Mesendoderm (in vitro differentiated cells): ENCODE measurements around the gene TOM1.

Experiments
- DNase-seq: peaks from one replicate; pipeline ENCODE4 v3.0.0; 2013
- H2AK5ac ChIP-seq: 2 replicates; pipeline ENCODE4 v1.6.1; 2013; ENCODE audit warnings: low read length, inconsistent platforms
- H2BK120ac ChIP-seq: 2 replicates; pipeline ENCODE4 v1.6.1; 2013; ENCODE audit warnings: low read depth, mild to moderate bottlenecking, low read length, moderate library complexity, mixed read lengths
- H2BK15ac ChIP-seq: replicated peaks from 2 replicates; pipeline ENCODE4 v1.6.1; 2013; ENCODE audit warnings: low read depth, mild to moderate bottlenecking, moderate library complexity
- H2BK5ac ChIP-seq: 2 replicates; pipeline ENCODE4 v1.6.1; 2013; ENCODE audit warnings: low read length, inconsistent platforms
- H3K18ac ChIP-seq: 2 replicates; pipeline ENCODE4 v1.6.1; 2013; ENCODE audit warnings: mild to moderate bottlenecking, low read length, mixed read lengths
- H3K23ac ChIP-seq: one replicate; pipeline ENCODE4 v1.6.1; 2013; ENCODE audit warnings: low read length
- H3K27ac ChIP-seq: 2 replicates; pipeline ENCODE4 v1.5.1; 2013; ENCODE audit warnings: low read depth, mild to moderate bottlenecking, inconsistent platforms, low read length, moderate library complexity
- H3K27me3 ChIP-seq: 2 replicates; pipeline ENCODE4 v1.6.1; 2013; ENCODE audit warnings: low read length, control low read depth, mild to moderate bottlenecking, inconsistent platforms; ENCODE audit not compliant: insufficient read depth, poor library complexity
- H3K36me3 ChIP-seq: 2 replicates; pipeline ENCODE4 v1.6.1; 2013; ENCODE audit warnings: low read length, inconsistent platforms; ENCODE audit not compliant: control insufficient read depth, insufficient read depth
- H3K4ac ChIP-seq: one replicate; pipeline ENCODE4 v1.6.1; 2013; ENCODE audit warnings: low read depth, mild to moderate bottlenecking, low read length, moderate library complexity
- H3K4me1 ChIP-seq: 2 replicates; pipeline ENCODE4 v1.6.1; 2013; ENCODE audit warnings: low read depth, low read length, inconsistent platforms; ENCODE audit not compliant: control insufficient read depth
- H3K4me2 ChIP-seq: 2 replicates; pipeline ENCODE4 v1.6.1; 2013; ENCODE audit warnings: low read length
- H3K4me3 ChIP-seq: 2 replicates; pipeline ENCODE4 v1.5.1; 2013; ENCODE audit warnings: mild to moderate bottlenecking, low read length
- H3K56ac ChIP-seq: one replicate; pipeline ENCODE4 v1.6.1; 2013; ENCODE audit warnings: low read length
- H3K79me1 ChIP-seq: 2 replicates; pipeline ENCODE4 v1.6.1; 2013; ENCODE audit warnings: low read length, inconsistent platforms
- H3K79me2 ChIP-seq: 2 replicates; pipeline ENCODE4 v1.6.1; 2013; ENCODE audit warnings: mild to moderate bottlenecking, low read length; ENCODE audit not compliant: control insufficient read depth, insufficient read depth
- H3K9ac ChIP-seq: 2 replicates; pipeline ENCODE4 v1.6.1; 2013; ENCODE audit warnings: low read length, inconsistent platforms
- H4K5ac ChIP-seq: one replicate; pipeline ENCODE4 v1.6.1; 2013; ENCODE audit warnings: low read length
- H4K8ac ChIP-seq: one replicate; pipeline ENCODE4 v1.6.1; 2013; ENCODE audit warnings: low read depth, mild to moderate bottlenecking, control low read depth, low read length, moderate library complexity
- WGBS: extraction: QIAGEN DNeasy Blood & Tissue Kit; methylation state at CpG from one replicate; pipeline ENCODE4 v1.1.7; 2013; ENCODE audit warnings: low lambda C conversion rate, missing lambda C conversion rate; ENCODE audit not compliant: insufficient coverage; ENCODE audit errors: extremely low coverage; 5-methylcytosine and 5-hydroxymethylcytosine counted together

The TOM1 gene

GRCh38 chr22:35323305-35323704 lies 23.6 kb downstream of the TOM1 start:
- WGBS, result no CpG with 5 or more reads among the region's 11 CpGs
- no peak overlapping the region for H3K56ac ChIP-seq
- peaks cover 7% of the 10 kb centered on the region for H3K36me3 ChIP-seq

GRCh38 chr22:35324067-35324466 lies 24.4 kb downstream of the TOM1 start:
- Histone ChIP-seq H3K23ac (no peak overlapping the region), H3K9ac (no peak overlapping the region), H3K27me3 (no peaks in the 10 kb centered on the region), H2BK120ac (no peak overlapping the region), H2BK15ac (no peak overlapping the region), H3K79me2 (no peaks in the 10 kb centered on the region), H3K18ac (no peak overlapping the region), H3K56ac (no peak overlapping the region), H3K4me1 (no peaks in the 10 kb centered on the region), H2BK5ac (no peak overlapping the region), H3K4me3 (no peak overlapping the region), H3K79me1 (no peaks in the 10 kb centered on the region), H2AK5ac (no peak overlapping the region), H4K8ac (no peak overlapping the region), H4K5ac (no peak overlapping the region), H3K4me2 (no peak overlapping the region), H3K4ac (no peak overlapping the region), H3K27ac (no peak overlapping the region), H3K36me3 (peaks cover 7% of the 10 kb centered on the region)
- WGBS, result no CpG with 5 or more reads among the region's 5 CpGs
- DNase-seq, result no peak

More at GRCh38 chr22:35323305-35323704, 23.6 kb downstream of the TOM1 start:
- Histone ChIP-seq H3K23ac (no peak overlapping the region), H3K27me3 (no peaks in the 10 kb centered on the region), H3K79me1 (no peaks in the 10 kb centered on the region), H2BK120ac (no peak overlapping the region), H3K4me3 (no peak overlapping the region), H3K4ac (no peak overlapping the region), H3K79me2 (no peaks in the 10 kb centered on the region), H3K4me2 (no peak overlapping the region), H3K4me1 (no peaks in the 10 kb centered on the region), H2BK15ac (no peak overlapping the region), H2AK5ac (no peak overlapping the region), H4K5ac (no peak overlapping the region), H3K18ac (no peak overlapping the region), H4K8ac (no peak overlapping the region), H2BK5ac (no peak overlapping the region), H3K9ac (no peak overlapping the region), H3K27ac (no peak overlapping the region)
- no peak for DNase-seq

- H2BK120ac ChIP-seq, result no peak overlapping the region
- no peak overlapping the region for H3K18ac ChIP-seq
- H4K5ac ChIP-seq, result no peak overlapping the region
- no peak overlapping the region for H3K56ac ChIP-seq
- no peaks in the 10 kb centered on the region for H3K27me3 ChIP-seq
- no peak overlapping the region for H3K23ac ChIP-seq
- no peaks in the 10 kb centered on the region for H3K79me1 ChIP-seq
- no CpG with 5 or more reads among the region's 4 CpGs for WGBS
- H2AK5ac ChIP-seq, result no peak overlapping the region
- no peak overlapping the region for H3K4me2 ChIP-seq
- no peak overlapping the region for H3K4me3 ChIP-seq
- peaks cover 7% of the 10 kb centered on the region for H3K36me3 ChIP-seq
- H2BK15ac ChIP-seq, result no peak overlapping the region
- no peak overlapping the region for H4K8ac ChIP-seq
- DNase-seq, result no peak
- H3K4ac ChIP-seq, result no peak overlapping the region
- H2BK5ac ChIP-seq, result no peak overlapping the region
- no peak overlapping the region for H3K9ac ChIP-seq
- no peaks in the 10 kb centered on the region for H3K4me1 ChIP-seq
- H3K27ac ChIP-seq, result no peak overlapping the region
- no peaks in the 10 kb centered on the region for H3K79me2 ChIP-seq
These were observed 25.1 kb downstream of the TOM1 start for GRCh38 chr22:35324762-35325161.

GRCh38 chr22:35325209-35325608 lies 25.5 kb downstream of the TOM1 start:
- H2BK5ac ChIP-seq, result no peak overlapping the region
- no peak overlapping the region for H4K5ac ChIP-seq
- H3K36me3 ChIP-seq, result peaks cover 7% of the 10 kb centered on the region
- no peak overlapping the region for H3K9ac ChIP-seq
- H3K79me1 ChIP-seq, result no peaks in the 10 kb centered on the region
- no peak overlapping the region for H3K27ac ChIP-seq
- no peaks in the 10 kb centered on the region for H3K4me1 ChIP-seq
- no peak overlapping the region for H2BK120ac ChIP-seq
- no peak for DNase-seq
- no peaks in the 10 kb centered on the region for H3K79me2 ChIP-seq
- no peak overlapping the region for H2BK15ac ChIP-seq
- H3K4me2 ChIP-seq, result no peak overlapping the region
- no peak overlapping the region for H3K4ac ChIP-seq
- no peak overlapping the region for H4K8ac ChIP-seq
- no CpG with 5 or more reads among the region's 5 CpGs for WGBS
- H3K18ac ChIP-seq, result no peak overlapping the region
- H3K56ac ChIP-seq, result no peak overlapping the region
- no peak overlapping the region for H3K23ac ChIP-seq
- H2AK5ac ChIP-seq, result no peak overlapping the region
- H3K4me3 ChIP-seq, result no peak overlapping the region
- no peaks in the 10 kb centered on the region for H3K27me3 ChIP-seq

- Histone ChIP-seq H3K18ac (no peak overlapping the region), H3K36me3 (peaks cover 7% of the 10 kb centered on the region), H3K27ac (no peak overlapping the region), H3K56ac (no peak overlapping the region), H3K4me1 (no peaks in the 10 kb centered on the region), H3K4ac (no peak overlapping the region), H2BK5ac (no peak overlapping the region), H3K23ac (no peak overlapping the region), H4K5ac (no peak overlapping the region), H2AK5ac (no peak overlapping the region), H3K79me2 (no peaks in the 10 kb centered on the region), H3K79me1 (no peaks in the 10 kb centered on the region), H3K9ac (no peak overlapping the region), H2BK15ac (no peak overlapping the region), H3K4me3 (no peak overlapping the region), H2BK120ac (no peak overlapping the region), H3K4me2 (no peak overlapping the region), H4K8ac (no peak overlapping the region), H3K27me3 (no peaks in the 10 kb centered on the region)
- DNase-seq, result no peak
- no CpG with 5 or more reads among the region's 17 CpGs for WGBS
These were observed 27.3 kb downstream of the TOM1 start for GRCh38 chr22:35326854-35327562.
